Body of pancreas (tissue), 4 donors: ENCODE data around the gene FAM222B.
"Not testable (repeated sequence)": the region's sequence is repeated elsewhere in the genome, so short reads cannot be mapped to it uniquely, and the experiment has no call there.

Experiments
- POLR2A ChIP-seq, 3 donors: fragments of 450-650 bp; IDR thresholded peaks; one replicate each; pipeline ENCODE4 v1.6.1; 2016; ENCODE audit warnings: antibody characterized with exemption in 3 of 3, mild to moderate bottlenecking in 2 of 3
- TF ChIP-seq, protein P1 (sequence below), 7 experiments: fragments of 450-650 bp in 4 of 7; fragments of 200-600 bp in 3 of 7; sonication (generic) in 3 of 7; IDR thresholded peaks; one replicate each; pipeline ENCODE4 v1.5.1; 2016 to 2019; ENCODE audit warnings: antibody characterized with exemption in 7 of 7

DNA sequence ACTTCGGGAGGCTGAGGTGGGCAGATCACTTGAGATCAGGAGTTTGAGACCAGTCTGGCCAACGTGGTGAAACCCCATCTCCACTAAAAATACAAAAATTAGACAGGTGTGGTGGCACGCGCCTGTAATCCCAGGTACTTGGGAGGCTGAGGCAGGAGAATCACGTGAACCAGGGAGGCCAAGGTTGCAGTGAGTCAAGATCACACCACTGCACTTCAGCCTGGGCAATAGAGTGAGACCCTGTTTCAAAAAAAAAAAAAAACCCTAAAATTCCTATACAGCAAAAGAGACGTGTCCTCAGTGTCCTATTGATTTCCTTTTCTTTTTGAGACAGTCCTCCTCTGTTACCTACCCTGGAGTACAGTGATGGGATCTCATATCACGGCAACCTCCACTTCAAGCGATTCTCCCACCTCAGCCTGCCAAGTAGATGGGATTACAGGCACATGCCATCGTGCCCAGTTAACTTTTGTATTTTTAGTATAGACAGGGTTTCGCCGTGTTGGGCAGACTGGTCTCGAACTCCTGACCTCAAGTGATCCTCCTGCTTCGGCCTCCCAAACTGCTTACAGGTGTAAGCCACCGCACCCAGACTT lies 47.6 kb downstream of the FAM222B start:
- TF ChIP-seq, protein P1, sequence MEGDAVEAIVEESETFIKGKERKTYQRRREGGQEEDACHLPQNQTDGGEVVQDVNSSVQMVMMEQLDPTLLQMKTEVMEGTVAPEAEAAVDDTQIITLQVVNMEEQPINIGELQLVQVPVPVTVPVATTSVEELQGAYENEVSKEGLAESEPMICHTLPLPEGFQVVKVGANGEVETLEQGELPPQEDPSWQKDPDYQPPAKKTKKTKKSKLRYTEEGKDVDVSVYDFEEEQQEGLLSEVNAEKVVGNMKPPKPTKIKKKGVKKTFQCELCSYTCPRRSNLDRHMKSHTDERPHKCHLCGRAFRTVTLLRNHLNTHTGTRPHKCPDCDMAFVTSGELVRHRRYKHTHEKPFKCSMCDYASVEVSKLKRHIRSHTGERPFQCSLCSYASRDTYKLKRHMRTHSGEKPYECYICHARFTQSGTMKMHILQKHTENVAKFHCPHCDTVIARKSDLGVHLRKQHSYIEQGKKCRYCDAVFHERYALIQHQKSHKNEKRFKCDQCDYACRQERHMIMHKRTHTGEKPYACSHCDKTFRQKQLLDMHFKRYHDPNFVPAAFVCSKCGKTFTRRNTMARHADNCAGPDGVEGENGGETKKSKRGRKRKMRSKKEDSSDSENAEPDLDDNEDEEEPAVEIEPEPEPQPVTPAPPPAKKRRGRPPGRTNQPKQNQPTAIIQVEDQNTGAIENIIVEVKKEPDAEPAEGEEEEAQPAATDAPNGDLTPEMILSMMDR (IDR thresholded peaks at IDR 0.05): not testable (repeated sequence)
- not testable (repeated sequence) for TF ChIP-seq POLR2A (IDR thresholded peaks at IDR 0.05)
